ENCODE measurements around the gene KSR2.

KSR2 gene

GRCh38 chr12:117570608-117571007, 398.2 kb downstream of the KSR2 start:
- Mint-ChIP-seq H3K9me3 (no peaks in the 10 kb centered on the region), H3K4me3 (no peak overlapping the region), H3K4me1 (peaks cover 57% of the 10 kb centered on the region), H3K27me3 (ENCODE audit: low read depth, poor library complexity) (peaks cover 6% of the 10 kb centered on the region), H3K27ac (no peak overlapping the region), H3K36me3 (ENCODE audit: low read depth) (no peaks in the 10 kb centered on the region)
- no peak for DNase-seq
- TF ChIP-seq, protein P1, sequence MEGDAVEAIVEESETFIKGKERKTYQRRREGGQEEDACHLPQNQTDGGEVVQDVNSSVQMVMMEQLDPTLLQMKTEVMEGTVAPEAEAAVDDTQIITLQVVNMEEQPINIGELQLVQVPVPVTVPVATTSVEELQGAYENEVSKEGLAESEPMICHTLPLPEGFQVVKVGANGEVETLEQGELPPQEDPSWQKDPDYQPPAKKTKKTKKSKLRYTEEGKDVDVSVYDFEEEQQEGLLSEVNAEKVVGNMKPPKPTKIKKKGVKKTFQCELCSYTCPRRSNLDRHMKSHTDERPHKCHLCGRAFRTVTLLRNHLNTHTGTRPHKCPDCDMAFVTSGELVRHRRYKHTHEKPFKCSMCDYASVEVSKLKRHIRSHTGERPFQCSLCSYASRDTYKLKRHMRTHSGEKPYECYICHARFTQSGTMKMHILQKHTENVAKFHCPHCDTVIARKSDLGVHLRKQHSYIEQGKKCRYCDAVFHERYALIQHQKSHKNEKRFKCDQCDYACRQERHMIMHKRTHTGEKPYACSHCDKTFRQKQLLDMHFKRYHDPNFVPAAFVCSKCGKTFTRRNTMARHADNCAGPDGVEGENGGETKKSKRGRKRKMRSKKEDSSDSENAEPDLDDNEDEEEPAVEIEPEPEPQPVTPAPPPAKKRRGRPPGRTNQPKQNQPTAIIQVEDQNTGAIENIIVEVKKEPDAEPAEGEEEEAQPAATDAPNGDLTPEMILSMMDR (IDR thresholded peaks at IDR 0.05): no peak

DNA sequence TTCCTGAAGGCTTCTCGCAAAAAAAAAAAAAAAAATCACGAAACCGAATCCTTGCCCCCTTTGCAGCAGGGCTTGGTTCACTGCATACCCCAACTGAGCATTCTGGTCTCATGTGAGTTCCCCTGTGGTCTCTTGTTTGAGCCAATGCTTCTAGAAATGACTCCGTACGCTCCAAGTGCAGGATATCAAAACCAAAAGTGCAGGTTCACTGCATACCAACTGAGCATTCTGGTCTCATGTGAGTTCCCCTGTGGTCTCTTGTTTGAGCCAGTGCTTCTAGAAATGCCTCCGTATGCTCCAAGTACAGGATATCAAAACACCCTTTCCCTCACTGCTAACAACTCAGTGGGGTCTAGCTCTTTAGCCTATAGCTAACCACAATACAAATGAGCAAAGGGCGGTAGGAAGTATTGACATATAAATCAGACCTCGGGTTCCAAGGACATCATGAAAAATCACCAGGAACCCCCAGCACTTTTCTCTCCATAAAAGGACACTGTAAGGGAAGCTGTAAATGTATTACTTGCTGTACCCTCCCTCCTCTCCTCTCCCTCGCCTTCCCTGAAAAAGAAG, 401.1 kb downstream of the KSR2 start:
- Mint-ChIP-seq H3K4me3 (peak overlapping the region; percentile 1), H3K27ac (peak overlapping the region; percentile 9), H3K36me3 (ENCODE audit: low read depth) (no peaks in the 10 kb centered on the region), H3K4me1 (peaks cover 56% of the 10 kb centered on the region), H3K9me3 (no peaks in the 10 kb centered on the region), H3K27me3 (ENCODE audit: low read depth, poor library complexity) (peaks cover 4% of the 10 kb centered on the region)
- TF ChIP-seq, protein P1 (IDR thresholded peaks at IDR 0.05): no peak
- no peak for DNase-seq

DNA sequence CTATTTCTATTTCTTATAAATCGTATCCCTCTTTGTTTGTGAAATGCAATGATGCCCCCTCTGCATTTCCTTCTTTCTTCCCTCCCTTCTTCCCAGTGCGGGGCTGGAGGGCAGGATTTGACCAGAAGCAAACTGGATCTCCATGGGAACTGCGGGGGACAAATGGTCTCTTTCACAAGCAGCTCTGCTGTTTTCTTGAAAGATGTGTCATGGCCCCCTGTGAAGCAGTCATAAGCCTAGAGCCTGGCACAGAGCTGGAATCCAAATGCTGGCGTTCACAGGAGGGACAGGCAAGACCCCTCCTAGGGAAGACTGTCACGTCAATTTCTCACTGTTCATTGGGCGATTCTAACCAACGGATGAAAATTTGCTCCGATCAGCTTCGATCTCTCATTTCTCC, 403.9 kb downstream of the KSR2 start:
- Mint-ChIP-seq H3K36me3 (ENCODE audit: low read depth) (no peaks in the 10 kb centered on the region), H3K4me1 (peaks cover 49% of the 10 kb centered on the region), H3K4me3 (no peak overlapping the region), H3K9me3 (no peaks in the 10 kb centered on the region), H3K27ac (no peak overlapping the region), H3K27me3 (ENCODE audit: low read depth, poor library complexity) (peaks cover 12% of the 10 kb centered on the region)
- TF ChIP-seq, protein P1 (IDR thresholded peaks at IDR 0.05): no peak
- no peak for DNase-seq

- no peaks in the 10 kb centered on the region for H3K36me3 Mint-ChIP-seq (ENCODE audit: low read depth)
- H3K9me3 Mint-ChIP-seq: no peaks in the 10 kb centered on the region
- DNase-seq: no peak
- H3K4me1 Mint-ChIP-seq: peaks cover 48% of the 10 kb centered on the region
- no peak overlapping the region for H3K27ac Mint-ChIP-seq
- H3K4me3 Mint-ChIP-seq: no peak overlapping the region
- peaks cover 21% of the 10 kb centered on the region for H3K27me3 Mint-ChIP-seq (ENCODE audit: low read depth, poor library complexity)
- TF ChIP-seq, protein P1 (IDR thresholded peaks at IDR 0.05): no peak
Measured at GRCh38 chr12:117563706-117564105, 405.1 kb downstream of the KSR2 start.

DNA sequence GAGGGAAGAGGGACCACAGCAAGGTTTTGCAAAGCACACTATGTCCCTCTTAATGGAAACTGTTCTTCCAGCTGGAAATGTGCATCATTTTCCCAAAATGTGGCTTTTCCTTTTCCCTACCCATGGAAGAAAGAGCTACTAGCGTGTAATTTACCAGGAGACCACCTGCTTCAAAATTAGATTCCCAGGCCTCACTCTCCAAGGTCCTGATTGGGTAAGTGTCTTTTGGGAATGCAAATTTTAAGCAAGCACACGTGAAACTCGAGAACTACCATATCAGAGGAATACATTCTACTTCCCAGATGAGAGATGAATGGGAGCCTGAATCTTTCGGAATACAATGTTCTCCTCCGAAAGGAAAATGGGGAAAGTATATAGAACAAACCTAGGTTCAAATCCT, 405.8 kb downstream of the KSR2 start:
- no peaks in the 10 kb centered on the region for H3K9me3 Mint-ChIP-seq
- peaks cover 27% of the 10 kb centered on the region for H3K27me3 Mint-ChIP-seq (ENCODE audit: low read depth, poor library complexity)
- TF ChIP-seq, protein P1 (IDR thresholded peaks at IDR 0.05): no peak
- no peak overlapping the region for H3K4me3 Mint-ChIP-seq
- no peak for DNase-seq
- H3K4me1 Mint-ChIP-seq: peaks cover 41% of the 10 kb centered on the region
- no peak overlapping the region for H3K27ac Mint-ChIP-seq
- H3K36me3 Mint-ChIP-seq (ENCODE audit: low read depth): no peaks in the 10 kb centered on the region

DNA sequence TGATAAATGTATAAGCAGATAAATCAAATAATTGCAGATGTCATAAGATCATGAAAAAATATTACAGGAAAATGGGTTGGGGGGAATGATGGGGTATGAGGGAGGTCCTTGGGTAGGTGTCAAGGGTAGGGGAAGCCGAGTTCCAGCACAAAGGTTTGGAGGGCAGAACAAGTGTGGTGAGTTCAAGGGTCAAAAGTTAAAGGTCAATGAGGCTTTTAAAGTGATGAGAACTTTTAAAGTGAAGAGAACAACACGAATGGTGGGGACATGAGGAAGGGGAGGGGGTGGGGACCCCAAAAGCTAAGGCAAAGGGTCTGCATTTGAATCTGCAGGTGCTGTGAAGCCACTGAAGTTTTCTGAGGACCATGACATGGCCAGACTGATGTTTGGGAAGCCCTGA, 406.8 kb downstream of the KSR2 start:
- peaks cover 31% of the 10 kb centered on the region for H3K4me1 Mint-ChIP-seq
- no peak overlapping the region for H3K4me3 Mint-ChIP-seq
- H3K9me3 Mint-ChIP-seq: no peaks in the 10 kb centered on the region
- peaks cover 30% of the 10 kb centered on the region for H3K27me3 Mint-ChIP-seq (ENCODE audit: low read depth, poor library complexity)
- DNase-seq: no peak
- no peak overlapping the region for H3K27ac Mint-ChIP-seq
- TF ChIP-seq, protein P1 (IDR thresholded peaks at IDR 0.05): no peak
- H3K36me3 Mint-ChIP-seq (ENCODE audit: low read depth): no peaks in the 10 kb centered on the region
